Spleen (tissue), 11 donors: ENCODE results near the gene STKLD1. TPM values are rescaled to one million over a fixed set of nuclear protein-coding genes. Genes with fewer than 3 reads are reported as not detected.

Source experiments
- DNase-seq: peaks from one replicate; pipeline ENCODE4 v3.0.0-alpha.2; 2020
- H3K27ac ChIP-seq, 8 donors: fragments of 200-600 bp; sonication (generic) in 7 of 8; 1 replicate in 4 of 8; 2 replicates in 4 of 8; pipeline versions ENCODE4 v1.5.0 to v1.8.0; 2016 to 2021; ENCODE audit warnings: inconsistent platforms in 4 of 8, mild to moderate bottlenecking in 4 of 8, moderate library complexity in 1 of 8
- H3K27me3 ChIP-seq, 7 donors: fragments of 200-600 bp; sonication (generic) in 6 of 7; replicated peaks in 1 of 7; 1 replicate in 4 of 7; 2 replicates in 3 of 7; pipeline versions ENCODE4 v1.5.0 to v1.8.0; 2016 to 2021; ENCODE audit warnings: inconsistent platforms in 3 of 7, mild to moderate bottlenecking in 1 of 7
- H3K36me3 ChIP-seq, 6 donors: fragments of 200-600 bp; sonication (generic) in 5 of 6; 1 replicate in 4 of 6; 2 replicates in 2 of 6; pipeline versions ENCODE4 v1.5.0 to v1.8.0; 2016 to 2021; ENCODE audit warnings: inconsistent platforms in 2 of 6
- H3K4me1 ChIP-seq, 6 donors: fragments of 200-600 bp; sonication (generic) in 5 of 6; 1 replicate in 3 of 6; 2 replicates in 3 of 6; pipeline versions ENCODE4 v1.5.0 to v1.8.0; 2016 to 2021; ENCODE audit warnings: inconsistent platforms in 3 of 6
- H3K4me3 ChIP-seq, 8 donors: fragments of 200-600 bp; sonication (generic) in 7 of 8; 1 replicate in 4 of 8; 2 replicates in 4 of 8; pipeline versions ENCODE4 v1.5.0 to v1.8.0; 2016 to 2021; ENCODE audit warnings: inconsistent platforms in 4 of 8, mild to moderate bottlenecking in 4 of 8, moderate library complexity in 2 of 8
- H3K9me3 ChIP-seq, 8 donors: fragments of 200-600 bp; sonication (generic) in 7 of 8; 1 replicate in 4 of 8; 2 replicates in 4 of 8; pipeline versions ENCODE4 v1.5.0 to v1.8.0; 2016 to 2021; ENCODE audit warnings: inconsistent platforms in 4 of 8
- CTCF ChIP-seq, 11 experiments: fragments of 200-600 bp in 7 of 11; fragments of 450-650 bp in 4 of 11; sonication (generic) in 4 of 11; IDR thresholded peaks in 8 of 11; conservative IDR thresholded peaks in 3 of 11; 1 replicate in 7 of 11; 2 replicates in 4 of 11; pipeline versions ENCODE4 v1.4.0 to v1.8.0; 2016 to 2021; ENCODE audit warnings: antibody characterized with exemption in 11 of 11, inconsistent platforms in 4 of 11, mild to moderate bottlenecking in 1 of 11
- POLR2A ChIP-seq, 3 donors: fragments of 450-650 bp; IDR thresholded peaks; one replicate each; pipeline ENCODE4 v1.5.1; 2017; ENCODE audit warnings: antibody characterized with exemption in 3 of 3, mild to moderate bottlenecking in 1 of 3
- POLR2AphosphoS5 ChIP-seq, 3 donors: sonication (generic); formaldehyde crosslinking; IDR thresholded peaks; one replicate each; pipeline ENCODE4 v1.5.1; 2017; ENCODE audit warnings: antibody characterized with exemption in 3 of 3
- WGBS, 5 donors: extraction: QIAGEN DNeasy Blood & Tissue Kit in 3 of 5; methylation state at CpG; one replicate each; pipeline versions ENCODE4 v1.1.5 to v1.1.7; 2013 to 2018; 5-methylcytosine and 5-hydroxymethylcytosine counted together
- intact Hi-C: fragments of 100-400 bp; cut with DNase I; formaldehyde crosslinking; loops from one replicate; pipeline ENCODE4 v1.15.0; 2023; ENCODE audit warnings: low total_unique reads
- polyA plus RNA-seq, 3 donors: library from polyadenylated mRNA; stranded (reverse); fragments of 200-250 nt; gene quantifications; one replicate each; pipeline ENCODE4 v1.2.1, GENCODE V29; 2013
- total RNA-seq, 7 donors: library from RNA; depleted of rRNA in 3 of 7; stranded (reverse); fragments of >200 nt in 3 of 7; fragmentation: NEBNext Ultra II Directional in 4 of 7; extraction: Animal tissue kit (Norgen Biotek cat#: 25700) in 4 of 7; gene quantifications; one replicate each; pipeline versions ENCODE4 v1.1.0 to v1.2.1, GENCODE V29; 2016 to 2021
- donor health status: healthy with polysubstance abuse.
- donor health status: DM: no; HTN: no; CAD: no; lungs with moderate emphysema.
- donor health status: DM: no; HTN: no; CAD: no.
- donor health status: Bipolar disorder and iron deficiency.
- donor health status: healthy.
- donor health status: DM: no; HTN: no; CAD: no.
- donor health status: DM: yes; HTN: yes; CAD: no.

The STKLD1 gene
- total and polyA plus RNA-seq, 10 donors = 0.29 to 1.5 (median 0.95) TPM; not detected in 2

- Histone ChIP-seq H3K9me3 (no peaks in the 10 kb centered on the region), H3K27me3 (no peaks in the 10 kb centered on the region), H3K4me1 (peaks cover 21 to 90% (median 53%) of the 10 kb centered on the region in 6 donors), H3K4me3 (peak overlapping the region in 1 of 8 donors; percentile 94), H3K27ac (no peak overlapping the region), H3K36me3 (peaks cover 8 to 72% (median 46%) of the 10 kb centered on the region in 6 donors)
- WGBS, 5 donors = 78 to 93% (median 88%) methylated on average over 5 to 7 of the region's 7 CpGs
- TF ChIP-seq CTCF (IDR thresholded peaks at IDR 0.05 in 8 of 11, conservative IDR thresholded peaks at IDR 0.05 in 3 of 11) (no peak), POLR2A (IDR thresholded peaks at IDR 0.05) (no peak), POLR2AphosphoS5 (IDR thresholded peaks at IDR 0.05) (peak in 1 of 3 donors; percentile 26)
- no peak for DNase-seq
- intact Hi-C loops = no loop called here
Measured at GRCh38 chr9:133354766-133355165, 21.4 kb upstream of the STKLD1 start.

GRCh38 chr9:133355881-133356357 is 20.2 kb upstream of the STKLD1 start:
- Histone ChIP-seq H3K4me3 (peak overlapping the region; percentile 77 to 96 (median 84)), H3K27me3 (no peaks in the 10 kb centered on the region), H3K27ac (peak overlapping the region; percentile 61 to 91 (median 84)), H3K36me3 (peaks cover 2 to 72% (median 46%) of the 10 kb centered on the region in 6 donors), H3K4me1 (peaks cover 20 to 90% (median 51%) of the 10 kb centered on the region in 6 donors), H3K9me3 (no peaks in the 10 kb centered on the region)
- no peak for DNase-seq
- TF ChIP-seq POLR2AphosphoS5 (IDR thresholded peaks at IDR 0.05) = no peak
- TF ChIP-seq CTCF (IDR thresholded peaks at IDR 0.05 in 8 of 11, conservative IDR thresholded peaks at IDR 0.05 in 3 of 11) = no peak
- TF ChIP-seq POLR2A (IDR thresholded peaks at IDR 0.05) = no peak
- WGBS, 5 donors = 0 to 1% (median 0%) methylated on average over 15 to 31 of the region's 31 CpGs
- intact Hi-C loops = no loop called here

GRCh38 chr9:133356391-133357091 is 19.6 kb upstream of the STKLD1 start, which contains the start of the genes SURF1 and SURF2:
SURF1 (minus strand) TSS chr9:133356487; CDS start chr9:133356453, 34 bp downstream.
SURF2 (plus strand) TSS chr9:133356550; CDS start chr9:133356593, 43 bp downstream.
- Histone ChIP-seq H3K27me3 (no peaks in the 10 kb centered on the region), H3K4me1 (peaks cover 20 to 90% (median 54%) of the 10 kb centered on the region in 6 donors), H3K36me3 (peaks cover 2 to 72% (median 45%) of the 10 kb centered on the region in 6 donors), H3K4me3 (peak within 1 kb of the TSS; percentile 77 to 96 (median 84)), H3K27ac (peak within 1 kb of the TSS; percentile 61 to 91 (median 84)), H3K9me3 (no peaks in the 10 kb centered on the region)
- WGBS, 5 donors = 0 to 3% (median 2%) methylated on average over 45 to 78 of the region's 78 CpGs
- peak; percentile 98 for DNase-seq
- TF ChIP-seq CTCF (IDR thresholded peaks at IDR 0.05 in 8 of 11, conservative IDR thresholded peaks at IDR 0.05 in 3 of 11) = peak in 1 of 11 experiments; percentile 22
- TF ChIP-seq POLR2A (IDR thresholded peaks at IDR 0.05) = peak in 1 of 3 donors; percentile 52
- TF ChIP-seq POLR2AphosphoS5 (IDR thresholded peaks at IDR 0.05) = peak; percentile 92 to 93 (median 93)
- intact Hi-C loops = no loop called here

GRCh38 chr9:133357656-133358055 is 18.5 kb upstream of the STKLD1 start:
- peak overlapping the region in 1 of 8 donors; percentile 91 for H3K27ac ChIP-seq
- TF ChIP-seq CTCF (IDR thresholded peaks at IDR 0.05 in 8 of 11, conservative IDR thresholded peaks at IDR 0.05 in 3 of 11) = no peak
- TF ChIP-seq POLR2AphosphoS5 (IDR thresholded peaks at IDR 0.05) = no peak
- no peak for TF ChIP-seq POLR2A (IDR thresholded peaks at IDR 0.05)
- intact Hi-C loops = no loop called here
- no peaks in the 10 kb centered on the region for H3K9me3 ChIP-seq
- no peak for DNase-seq
- no peaks in the 10 kb centered on the region for H3K27me3 ChIP-seq
- 83 to 94% (median 89%) methylated on average over 10 to 14 of the region's 14 CpGs for WGBS, 5 donors
- H3K4me3 ChIP-seq = peak overlapping the region in 1 of 8 donors; percentile 94
- H3K36me3 ChIP-seq = peaks cover 0 to 72% (median 45%) of the 10 kb centered on the region in 6 donors
- H3K4me1 ChIP-seq = peaks cover 20 to 79% (median 53%) of the 10 kb centered on the region in 6 donors
